ENCODE data around the gene OR5AC2. TPM values are rescaled to one million over a fixed set of nuclear protein-coding genes. Genes with fewer than 3 reads are reported as not detected.

The OR5AC2 gene
- polyA plus RNA-seq, 2 of the 4 experiments (the other 2 are of a cell fraction) = not detected

DNA sequence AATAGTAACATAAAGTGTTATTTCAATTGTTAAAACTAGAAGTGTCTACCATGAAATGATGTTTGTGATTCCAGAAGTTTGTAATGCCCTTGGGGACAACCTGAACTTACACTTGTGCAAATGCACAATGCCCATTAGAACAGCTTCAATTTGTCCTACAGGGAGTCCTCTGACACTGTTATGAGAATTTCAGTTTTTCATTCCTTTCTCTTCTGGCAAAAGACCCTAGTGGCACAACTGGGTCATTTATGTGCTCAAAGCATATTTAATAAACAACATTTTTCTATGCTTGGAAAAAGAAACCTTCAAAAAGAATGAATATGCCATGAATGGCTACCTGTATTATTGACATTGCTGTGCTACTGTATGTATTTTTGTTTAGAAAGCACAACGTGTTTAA lies 43.4 kb downstream of the OR5AC2 start, which contains the start of gene OR5H1:
TSS of gene OR5H1 (plus strand) at position 301 of the 400 bp plus-strand sequence. CDS start 1,977 bp downstream, outside the sequence.
- WGBS (ENCODE audit: missing lambda C conversion rate) = 0% methylated on average over 1 of the region's 1 CpG
- Histone ChIP-seq H3K27ac (no peak within 1 kb of the TSS), H3K9me3 (no peaks in the 10 kb centered on the region), H3K4me2 (no peak within 1 kb of the TSS), H3K4me1 (no peaks in the 10 kb centered on the region), H3K4me3 (no peak within 1 kb of the TSS)
- no peak for ATAC-seq
- DNase-seq (ENCODE audit: low read depth in 1 of 2, low spot score in 1 of 2) = no peak
- ChIA-PET POLR2A (no interaction called here), CTCF (no interaction called here)
- TF ChIP-seq CHD4 (IDR thresholded peaks at IDR 0.05; ENCODE audit: borderline replicate concordance) = no peak
- TF ChIP-seq, protein P1, sequence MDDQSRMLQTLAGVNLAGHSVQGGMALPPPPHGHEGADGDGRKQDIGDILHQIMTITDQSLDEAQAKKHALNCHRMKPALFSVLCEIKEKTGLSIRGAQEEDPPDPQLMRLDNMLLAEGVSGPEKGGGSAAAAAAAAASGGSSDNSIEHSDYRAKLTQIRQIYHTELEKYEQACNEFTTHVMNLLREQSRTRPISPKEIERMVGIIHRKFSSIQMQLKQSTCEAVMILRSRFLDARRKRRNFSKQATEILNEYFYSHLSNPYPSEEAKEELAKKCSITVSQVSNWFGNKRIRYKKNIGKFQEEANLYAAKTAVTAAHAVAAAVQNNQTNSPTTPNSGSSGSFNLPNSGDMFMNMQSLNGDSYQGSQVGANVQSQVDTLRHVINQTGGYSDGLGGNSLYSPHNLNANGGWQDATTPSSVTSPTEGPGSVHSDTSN (IDR thresholded peaks at IDR 0.05) = no peak
- TF ChIP-seq CBX2 (IDR thresholded peaks at IDR 0.05; ENCODE audit: borderline replicate concordance, low read depth) = no peak
- no peak for TF ChIP-seq RNF2 (IDR thresholded peaks at IDR 0.05; ENCODE audit: borderline replicate concordance, low read depth)
- TF ChIP-seq, protein P2, sequence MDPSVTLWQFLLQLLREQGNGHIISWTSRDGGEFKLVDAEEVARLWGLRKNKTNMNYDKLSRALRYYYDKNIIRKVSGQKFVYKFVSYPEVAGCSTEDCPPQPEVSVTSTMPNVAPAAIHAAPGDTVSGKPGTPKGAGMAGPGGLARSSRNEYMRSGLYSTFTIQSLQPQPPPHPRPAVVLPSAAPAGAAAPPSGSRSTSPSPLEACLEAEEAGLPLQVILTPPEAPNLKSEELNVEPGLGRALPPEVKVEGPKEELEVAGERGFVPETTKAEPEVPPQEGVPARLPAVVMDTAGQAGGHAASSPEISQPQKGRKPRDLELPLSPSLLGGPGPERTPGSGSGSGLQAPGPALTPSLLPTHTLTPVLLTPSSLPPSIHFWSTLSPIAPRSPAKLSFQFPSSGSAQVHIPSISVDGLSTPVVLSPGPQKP (IDR thresholded peaks at IDR 0.05; ENCODE audit: low read depth, low read length) = no peak
- TF ChIP-seq TFCP2L1 (CRISPR knock-in tag; IDR thresholded peaks at IDR 0.05) = no peak
- TF ChIP-seq NPAS2 (CRISPR knock-in tag; IDR thresholded peaks at IDR 0.05; ENCODE audit: borderline replicate concordance) = no peak
- TF ChIP-seq, protein P3, sequence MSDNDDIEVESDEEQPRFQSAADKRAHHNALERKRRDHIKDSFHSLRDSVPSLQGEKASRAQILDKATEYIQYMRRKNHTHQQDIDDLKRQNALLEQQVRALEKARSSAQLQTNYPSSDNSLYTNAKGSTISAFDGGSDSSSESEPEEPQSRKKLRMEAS (IDR thresholded peaks at IDR 0.05) = no peak
- no peak for TF ChIP-seq POLR2AphosphoS2 (conservative IDR thresholded peaks at IDR 0.05; ENCODE audit: low read length)
- TF ChIP-seq MAFK (IDR thresholded peaks at IDR 0.05; ENCODE audit: partially characterized antibody) = no peak
- TF ChIP-seq, protein P4, sequence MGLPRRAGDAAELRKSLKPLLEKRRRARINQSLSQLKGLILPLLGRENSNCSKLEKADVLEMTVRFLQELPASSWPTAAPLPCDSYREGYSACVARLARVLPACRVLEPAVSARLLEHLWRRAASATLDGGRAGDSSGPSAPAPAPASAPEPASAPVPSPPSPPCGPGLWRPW (IDR thresholded peaks at IDR 0.05) = no peak
- no peak for TF ChIP-seq NFE2L2 (conservative IDR thresholded peaks at IDR 0.05; ENCODE audit: low read length)
- no peak for TF ChIP-seq CHD2 (IDR thresholded peaks at IDR 0.05; ENCODE audit: low read length, partially characterized antibody)
- no peak for TF ChIP-seq SMC3 (IDR thresholded peaks at IDR 0.05)
- no peak for TF ChIP-seq FOXS1 (CRISPR knock-in tag; IDR thresholded peaks at IDR 0.05)
- FAIRE-seq = no peak

DNA sequence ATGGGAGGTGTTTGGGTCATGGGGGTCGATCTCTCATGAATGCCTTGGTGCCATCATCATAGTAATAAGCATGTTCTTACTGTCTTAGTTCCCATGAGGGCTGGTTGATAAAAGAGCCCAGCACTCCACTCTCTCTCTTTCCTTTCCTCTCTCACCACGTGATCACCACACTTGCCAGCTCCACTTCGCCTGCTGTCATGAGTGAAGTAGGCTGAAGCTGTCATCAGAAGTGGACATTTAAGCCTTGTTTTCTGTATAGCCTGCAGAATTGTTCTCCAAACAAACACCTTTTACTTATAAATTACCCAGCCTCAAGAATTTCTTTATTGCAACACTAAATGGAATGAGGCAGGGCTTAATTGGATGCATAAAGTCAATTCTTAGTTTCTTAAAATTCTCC lies 49.7 kb downstream of the OR5AC2 start:
- CTCF ChIA-PET = no interaction called here
- Histone ChIP-seq H3K9me3 (no peaks in the 10 kb centered on the region), H3K4me1 (no peaks in the 10 kb centered on the region), H3K4me3 (no peak overlapping the region), H3K27ac (no peak overlapping the region), H3K4me2 (no peak overlapping the region)
- 9% methylated on average over 3 of the region's 3 CpGs for WGBS (ENCODE audit: missing lambda C conversion rate)
- no peak for DNase-seq (ENCODE audit: low read depth in 1 of 2, low spot score in 1 of 2)
- ATAC-seq = no peak
- TF ChIP-seq TP53 (CRISPR knock-in tag; IDR thresholded peaks at IDR 0.05) (no peak), NFE2L2 (conservative IDR thresholded peaks at IDR 0.05; ENCODE audit: low read length) (no peak), KDM5A (IDR thresholded peaks at IDR 0.05) (no peak), NR3C1 (IDR thresholded peaks at IDR 0.05) (no peak), EHF (CRISPR knock-in tag; IDR thresholded peaks at IDR 0.05) (no peak), ZNF302 (CRISPR knock-in tag; IDR thresholded peaks at IDR 0.05) (no peak), RCOR1 (IDR thresholded peaks at IDR 0.05; ENCODE audit: low read depth, low read length) (no peak), FOXS1 (CRISPR knock-in tag; IDR thresholded peaks at IDR 0.05) (no peak), HDAC2 (IDR thresholded peaks at IDR 0.05) (no peak), ZC3H11A (IDR thresholded peaks at IDR 0.05) (no peak)
- TF ChIP-seq, protein P5, sequence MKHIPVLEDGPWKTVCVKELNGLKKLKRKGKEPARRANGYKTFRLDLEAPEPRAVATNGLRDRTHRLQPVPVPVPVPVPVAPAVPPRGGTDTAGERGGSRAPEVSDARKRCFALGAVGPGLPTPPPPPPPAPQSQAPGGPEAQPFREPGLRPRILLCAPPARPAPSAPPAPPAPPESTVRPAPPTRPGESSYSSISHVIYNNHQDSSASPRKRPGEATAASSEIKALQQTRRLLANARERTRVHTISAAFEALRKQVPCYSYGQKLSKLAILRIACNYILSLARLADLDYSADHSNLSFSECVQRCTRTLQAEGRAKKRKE (CRISPR knock-in tag; IDR thresholded peaks at IDR 0.05; ENCODE audit: low read depth) = no peak
- TF ChIP-seq, protein P6, sequence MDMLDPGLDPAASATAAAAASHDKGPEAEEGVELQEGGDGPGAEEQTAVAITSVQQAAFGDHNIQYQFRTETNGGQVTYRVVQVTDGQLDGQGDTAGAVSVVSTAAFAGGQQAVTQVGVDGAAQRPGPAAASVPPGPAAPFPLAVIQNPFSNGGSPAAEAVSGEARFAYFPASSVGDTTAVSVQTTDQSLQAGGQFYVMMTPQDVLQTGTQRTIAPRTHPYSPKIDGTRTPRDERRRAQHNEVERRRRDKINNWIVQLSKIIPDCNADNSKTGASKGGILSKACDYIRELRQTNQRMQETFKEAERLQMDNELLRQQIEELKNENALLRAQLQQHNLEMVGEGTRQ (IDR thresholded peaks at IDR 0.05) = no peak
- POLR2A ChIA-PET = no interaction called here
- no peak for FAIRE-seq

Other genes with a start within 250 kb of the OR5AC2 start
- 42.4 and 49.6 TPM in 2 replicates for gene RIOX2, start 114.7 kb upstream of the OR5AC2 start, polyA plus RNA-seq (2011; rRNA removed)
- 34.1 to 40.1 TPM (median 35.0 TPM) in 3 replicates for gene RIOX2, start 114.7 kb upstream of the OR5AC2 start, polyA plus RNA-seq (2017; fragmentation: RNase III; extraction: RNeasy Plus Mini Kit Qiagen cat#74134 plus additional on column Dnase treatment)
- gene GABRR3, start 51.9 kb upstream of the OR5AC2 start, polyA plus RNA-seq (2011; rRNA removed) = 0.03 TPM in 1 of 2 replicates, not detected in the other
- gene GABRR3, start 51.9 kb upstream of the OR5AC2 start, polyA plus RNA-seq (2017; fragmentation: RNase III; extraction: RNeasy Plus Mini Kit Qiagen cat#74134 plus additional on column Dnase treatment) = not detected in 3 replicates
- gene OR5H1, start 43.5 kb downstream of the OR5AC2 start, polyA plus RNA-seq (2011; rRNA removed) = not detected in 2 replicates
- gene OR5H1, start 43.5 kb downstream of the OR5AC2 start, polyA plus RNA-seq (2017; fragmentation: RNase III; extraction: RNeasy Plus Mini Kit Qiagen cat#74134 plus additional on column Dnase treatment) = not detected in 3 replicates
- gene OR5H14, start 60.3 kb downstream of the OR5AC2 start, polyA plus RNA-seq (2011; rRNA removed) = not detected in 2 replicates
- gene OR5H14, start 60.3 kb downstream of the OR5AC2 start, polyA plus RNA-seq (2017; fragmentation: RNase III; extraction: RNeasy Plus Mini Kit Qiagen cat#74134 plus additional on column Dnase treatment) = not detected in 3 replicates
- not detected in 2 replicates for gene OR5H15, start 79.5 kb downstream of the OR5AC2 start, polyA plus RNA-seq (2011; rRNA removed)
- not detected in 3 replicates for gene OR5H15, start 79.5 kb downstream of the OR5AC2 start, polyA plus RNA-seq (2017; fragmentation: RNase III; extraction: RNeasy Plus Mini Kit Qiagen cat#74134 plus additional on column Dnase treatment)
- not detected in 2 replicates for gene OR5H6, start 177.1 kb downstream of the OR5AC2 start, polyA plus RNA-seq (2011; rRNA removed)
- gene OR5H6, start 177.1 kb downstream of the OR5AC2 start, polyA plus RNA-seq (2017; fragmentation: RNase III; extraction: RNeasy Plus Mini Kit Qiagen cat#74134 plus additional on column Dnase treatment) = not detected in 3 replicates
- gene OR5H2, start 195.3 kb downstream of the OR5AC2 start, polyA plus RNA-seq (2011; rRNA removed) = not detected in 2 replicates
- not detected in 3 replicates for gene OR5H2, start 195.3 kb downstream of the OR5AC2 start, polyA plus RNA-seq (2017; fragmentation: RNase III; extraction: RNeasy Plus Mini Kit Qiagen cat#74134 plus additional on column Dnase treatment)

Measured in A549 (cell line).